Bronchial epithelial cell (primary cell): ENCODE measurements around the gene NACC2. TPM values are rescaled to one million over a fixed set of nuclear protein-coding genes. Genes with fewer than 3 reads are reported as not detected.

ENCODE experiments used
- DNase-seq: peaks from one replicate; pipeline ENCODE4 v3.0.0-alpha.2; 2010; ENCODE audit warnings: low read depth
- FAIRE-seq: peaks from 2 replicates; lab custom pipeline; 2011; peaks lifted over from hg19 to GRCh38; lab: Jason Lieb, UNC
- H3K27me3 ChIP-seq: 2 replicates; pipeline ENCODE4 v1.5.1; 2011; ENCODE audit warnings: low read length; ENCODE audit not compliant: control insufficient read depth, insufficient read depth
- H3K36me3 ChIP-seq: 2 replicates; pipeline ENCODE4 v1.5.1; 2011; ENCODE audit warnings: low read length; ENCODE audit not compliant: control insufficient read depth, insufficient read depth
- H3K4me3 ChIP-seq: 2 replicates; pipeline ENCODE4 v1.5.1; 2011; ENCODE audit warnings: mild to moderate bottlenecking, low read depth, low read length, control low read depth
- CTCF ChIP-seq: IDR thresholded peaks from 2 replicates; pipeline ENCODE4 v1.5.1; 2011; ENCODE audit warnings: mild to moderate bottlenecking, moderate library complexity, low read length, control low read depth, inconsistent platforms; ENCODE audit not compliant: insufficient read depth, severe bottlenecking
- total RNA-seq: library from RNA; depleted of rRNA; stranded (reverse); fragments of >200 nt; gene quantifications from 2 replicates; pipeline ENCODE4 v1.2.1, GENCODE V29; 2014

The NACC2 gene
- total RNA-seq, 1 donor from 2014 or later, result 7.6 TPM

- no peaks in the 10 kb centered on the region for H3K36me3 ChIP-seq
- FAIRE-seq, result no peak
- H3K4me3 ChIP-seq, result no peak overlapping the region
- TF ChIP-seq CTCF, result no peak
- H3K27me3 ChIP-seq, result no peaks in the 10 kb centered on the region
- DNase-seq, result no peak
These were observed 110.9 kb downstream of the NACC2 start for GRCh38 chr9:135984072-135984710.

- H3K36me3 ChIP-seq, result no peaks in the 10 kb centered on the region
- FAIRE-seq, result no peak
- TF ChIP-seq CTCF, result no peak
- no peaks in the 10 kb centered on the region for H3K27me3 ChIP-seq
- no peak overlapping the region for H3K4me3 ChIP-seq
- no peak for DNase-seq
These were observed 111.6 kb downstream of the NACC2 start for GRCh38 chr9:135983208-135984071.

DNA sequence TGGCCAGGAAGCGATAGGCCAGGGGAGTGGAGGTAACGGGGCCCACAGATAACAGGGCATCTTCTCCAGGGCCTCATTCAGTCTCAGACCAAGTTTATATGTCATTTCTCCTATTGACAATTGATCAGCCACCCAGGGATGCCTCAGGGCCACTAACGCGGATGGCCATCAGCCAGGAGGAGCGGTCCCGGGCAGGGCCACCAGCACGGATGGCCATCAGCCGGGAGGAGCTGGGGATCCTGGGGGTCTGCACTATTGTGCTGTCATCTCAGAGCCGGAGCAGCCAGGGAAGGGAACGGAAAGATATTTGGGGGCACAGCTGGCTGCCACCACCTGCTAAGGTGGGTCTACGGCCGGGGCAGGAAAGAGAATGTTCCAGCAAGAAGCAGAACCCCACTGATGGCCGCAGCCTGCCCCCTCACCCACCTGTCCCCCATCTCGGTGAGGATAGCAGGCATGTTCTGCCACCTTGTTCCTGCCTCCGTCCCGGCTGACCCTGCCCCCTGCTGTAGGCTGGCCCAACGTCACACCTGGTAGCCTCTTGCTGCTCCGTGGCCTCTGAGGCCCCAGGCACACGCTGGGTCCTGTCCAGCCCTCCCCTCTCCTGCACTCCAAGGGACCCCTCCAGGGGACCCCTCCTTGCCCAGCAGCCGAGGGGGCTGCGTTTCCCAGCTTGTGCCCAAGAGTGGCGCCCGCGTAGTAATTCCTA, 112.4 kb downstream of the NACC2 start:
- FAIRE-seq, result peak; percentile 93
- no peaks in the 10 kb centered on the region for H3K27me3 ChIP-seq

DNA sequence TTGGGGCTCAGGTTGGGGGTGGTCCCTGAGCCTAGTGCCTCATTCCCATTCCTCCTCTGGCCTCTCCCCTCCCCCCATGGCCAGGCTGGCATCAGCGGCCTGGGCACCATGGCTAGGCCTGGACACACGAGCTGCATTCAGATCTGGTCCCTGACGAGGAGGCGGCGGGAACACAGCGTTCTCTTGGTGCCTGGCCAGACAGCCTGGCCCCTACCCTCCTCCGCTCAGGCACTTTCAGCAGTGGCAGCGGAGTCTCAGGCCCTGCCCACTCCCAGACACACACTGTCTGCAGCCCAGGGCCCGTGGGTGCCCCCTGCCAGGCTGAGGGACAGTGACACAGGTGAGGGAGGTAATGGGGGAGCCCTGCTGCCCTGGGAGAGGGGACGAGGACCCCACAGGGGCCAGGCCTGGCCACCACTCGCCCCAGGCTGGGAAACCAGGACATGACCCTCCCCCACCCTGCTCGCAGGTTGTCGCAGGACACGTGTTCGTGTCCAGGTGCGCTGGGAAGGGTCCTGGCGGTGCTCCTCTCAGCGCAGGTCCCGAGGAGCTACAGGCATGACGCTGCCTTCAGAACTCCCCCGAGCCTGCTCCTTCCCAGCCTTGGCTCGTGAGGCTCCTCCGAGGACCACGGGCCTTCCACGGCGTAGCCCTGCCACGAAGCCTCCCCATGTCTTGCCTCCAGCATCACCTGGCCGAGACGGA, 114.0 kb downstream of the NACC2 start:
- no peak for TF ChIP-seq CTCF
- Histone ChIP-seq H3K27me3 (no peaks in the 10 kb centered on the region), H3K4me3 (no peak overlapping the region), H3K36me3 (no peaks in the 10 kb centered on the region)
- FAIRE-seq (no peak), DNase-seq (no peak)

More for the DNA sequence above, 112.4 kb downstream of the NACC2 start:
- H3K4me3 ChIP-seq, result no peak overlapping the region
- no peak for DNase-seq
- no peak for TF ChIP-seq CTCF
- H3K36me3 ChIP-seq, result no peaks in the 10 kb centered on the region

DNA sequence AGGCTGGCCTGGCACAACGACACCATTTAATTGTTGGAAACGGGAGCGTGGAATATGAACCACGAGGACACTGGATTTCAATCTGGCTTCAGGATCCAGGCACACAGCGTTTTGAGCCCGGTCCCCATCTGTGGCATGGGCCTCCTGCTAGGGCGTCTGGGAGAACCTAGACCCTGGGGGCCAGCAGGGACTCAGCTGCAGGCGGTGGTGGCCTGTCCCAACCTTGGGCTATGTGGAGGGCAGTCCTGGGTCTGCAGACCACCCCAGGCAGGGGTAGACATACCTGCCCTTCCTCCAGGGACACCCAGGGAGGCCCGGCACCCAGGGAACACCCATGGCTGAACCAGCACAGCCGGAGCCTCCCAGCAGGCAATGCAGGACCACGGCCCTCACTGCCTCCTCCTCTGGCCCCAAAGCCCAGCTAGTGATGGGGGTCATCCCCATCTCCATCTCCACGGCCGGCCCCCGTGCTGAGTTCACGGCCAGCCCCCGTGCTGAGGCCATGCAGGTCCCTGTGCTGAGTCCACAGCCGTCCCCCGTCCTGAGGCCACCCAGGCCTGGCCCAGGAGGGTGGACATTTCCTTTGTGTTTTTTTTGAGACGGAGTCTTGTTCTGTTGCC, 115.4 kb downstream of the NACC2 start:
- Histone ChIP-seq H3K4me3 (no peak overlapping the region), H3K27me3 (no peaks in the 10 kb centered on the region), H3K36me3 (no peaks in the 10 kb centered on the region)
- no peak for TF ChIP-seq CTCF
- DNase-seq (no peak), FAIRE-seq (no peak)
